Mesothelial cell of epicardium (in vitro differentiated cells): Measurements from ENCODE around the gene CELF1. TPM values are rescaled to one million over a fixed set of nuclear protein-coding genes. Genes with fewer than 3 reads are reported as not detected.

Experiments
- DNase-seq, 2 experiments: peaks; one replicate each; pipeline ENCODE4 v3.0.0; 2021; ENCODE audit warnings: low spot score in 2 of 2; ENCODE audit not compliant: unreplicated experiment in 2 of 2
- H3K27ac Mint-ChIP-seq: 2 replicates; pipeline ENCODE4 v1.8.0; 2021; ENCODE audit warnings: mixed read lengths
- H3K27me3 Mint-ChIP-seq: 2 replicates; pipeline ENCODE4 v1.8.0; 2021; ENCODE audit warnings: low read depth, mixed read lengths
- H3K36me3 Mint-ChIP-seq: 2 replicates; pipeline ENCODE4 v1.8.0; 2021; ENCODE audit warnings: mixed read lengths
- H3K4me1 Mint-ChIP-seq: 2 replicates; pipeline ENCODE4 v1.8.0; 2021; ENCODE audit warnings: mixed read lengths
- H3K4me3 Mint-ChIP-seq: 2 replicates; pipeline ENCODE4 v1.8.0; 2021; ENCODE audit warnings: mild to moderate bottlenecking, moderate library complexity, mixed read lengths
- H3K9me3 Mint-ChIP-seq: 2 replicates; pipeline ENCODE4 v1.8.0; 2021; ENCODE audit warnings: mixed read lengths
- total RNA-seq: library from RNA; stranded (reverse); gene quantifications from 3 replicates; pipeline ENCODE4 v1.2.1, GENCODE V29; 2021
- TF ChIP-seq, protein P1 (sequence below): fragments of 200-600 bp; sonication (generic); IDR thresholded peaks from one replicate; pipeline ENCODE4 v1.5.0; 2021; ENCODE audit warnings: antibody characterized with exemption; ENCODE audit not compliant: unreplicated experiment

The CELF1 gene
- total RNA-seq, 1 donor from 2014 or later: 123 TPM

DNA sequence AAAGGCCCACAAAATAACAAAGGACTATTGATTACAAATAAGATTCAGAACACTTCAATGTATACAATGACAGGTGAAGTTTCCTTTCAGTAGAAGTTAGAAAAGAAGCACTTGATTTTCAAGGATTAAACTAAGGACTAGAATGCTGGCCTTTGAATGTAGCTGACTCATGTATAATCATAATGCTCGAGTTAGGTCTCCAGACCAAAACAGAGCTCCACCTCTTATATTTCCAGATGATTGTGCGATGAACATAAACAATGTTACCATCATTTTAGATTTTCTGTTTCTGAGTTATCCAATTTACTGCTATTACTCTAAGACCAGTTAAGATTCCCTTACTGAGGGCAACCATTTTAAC, 63.6 kb downstream of the CELF1 start:
- H3K4me1 Mint-ChIP-seq: no peaks in the 10 kb centered on the region
- no peaks in the 10 kb centered on the region for H3K27me3 Mint-ChIP-seq
- no peak overlapping the region for H3K27ac Mint-ChIP-seq
- H3K9me3 Mint-ChIP-seq: no peaks in the 10 kb centered on the region
- DNase-seq: no peak
- TF ChIP-seq, protein P1, sequence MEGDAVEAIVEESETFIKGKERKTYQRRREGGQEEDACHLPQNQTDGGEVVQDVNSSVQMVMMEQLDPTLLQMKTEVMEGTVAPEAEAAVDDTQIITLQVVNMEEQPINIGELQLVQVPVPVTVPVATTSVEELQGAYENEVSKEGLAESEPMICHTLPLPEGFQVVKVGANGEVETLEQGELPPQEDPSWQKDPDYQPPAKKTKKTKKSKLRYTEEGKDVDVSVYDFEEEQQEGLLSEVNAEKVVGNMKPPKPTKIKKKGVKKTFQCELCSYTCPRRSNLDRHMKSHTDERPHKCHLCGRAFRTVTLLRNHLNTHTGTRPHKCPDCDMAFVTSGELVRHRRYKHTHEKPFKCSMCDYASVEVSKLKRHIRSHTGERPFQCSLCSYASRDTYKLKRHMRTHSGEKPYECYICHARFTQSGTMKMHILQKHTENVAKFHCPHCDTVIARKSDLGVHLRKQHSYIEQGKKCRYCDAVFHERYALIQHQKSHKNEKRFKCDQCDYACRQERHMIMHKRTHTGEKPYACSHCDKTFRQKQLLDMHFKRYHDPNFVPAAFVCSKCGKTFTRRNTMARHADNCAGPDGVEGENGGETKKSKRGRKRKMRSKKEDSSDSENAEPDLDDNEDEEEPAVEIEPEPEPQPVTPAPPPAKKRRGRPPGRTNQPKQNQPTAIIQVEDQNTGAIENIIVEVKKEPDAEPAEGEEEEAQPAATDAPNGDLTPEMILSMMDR: no peak
- H3K36me3 Mint-ChIP-seq: peaks cover 31% of the 10 kb centered on the region
- no peak overlapping the region for H3K4me3 Mint-ChIP-seq

DNA sequence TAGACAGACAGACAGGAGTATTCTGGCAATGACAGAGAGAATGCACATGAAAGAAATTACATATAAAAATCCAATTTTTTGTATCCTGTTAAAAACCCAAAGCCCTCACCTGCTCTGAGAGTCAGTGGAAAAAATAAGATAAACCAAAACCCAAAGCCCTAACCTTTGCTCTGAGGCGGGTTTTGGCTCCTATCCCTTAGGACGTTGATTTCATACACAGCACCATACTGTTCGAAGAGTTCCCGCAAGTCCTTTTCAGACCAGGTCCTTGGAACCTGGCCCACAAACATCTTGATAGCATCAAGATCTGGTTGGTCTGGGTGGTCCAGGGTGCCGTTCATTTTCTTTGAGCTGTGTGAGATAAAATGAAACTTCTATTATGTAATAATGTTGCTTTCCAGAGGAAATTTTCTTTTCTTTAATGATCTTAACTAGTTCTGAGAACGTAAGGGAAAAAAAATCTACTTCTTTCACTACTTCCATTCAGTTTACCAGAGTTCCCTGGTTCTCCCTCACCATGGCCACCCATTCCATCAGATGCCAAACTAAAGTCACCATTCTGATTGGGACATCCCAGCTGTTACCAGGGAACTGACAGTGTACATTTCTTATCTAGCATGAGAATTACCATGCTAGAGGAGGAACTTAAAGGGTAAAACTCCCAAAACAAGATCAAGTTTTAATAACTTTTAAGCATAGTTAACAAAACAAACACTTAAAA, 64.1 kb downstream of the CELF1 start:
- H3K27me3 Mint-ChIP-seq: no peaks in the 10 kb centered on the region

DNA sequence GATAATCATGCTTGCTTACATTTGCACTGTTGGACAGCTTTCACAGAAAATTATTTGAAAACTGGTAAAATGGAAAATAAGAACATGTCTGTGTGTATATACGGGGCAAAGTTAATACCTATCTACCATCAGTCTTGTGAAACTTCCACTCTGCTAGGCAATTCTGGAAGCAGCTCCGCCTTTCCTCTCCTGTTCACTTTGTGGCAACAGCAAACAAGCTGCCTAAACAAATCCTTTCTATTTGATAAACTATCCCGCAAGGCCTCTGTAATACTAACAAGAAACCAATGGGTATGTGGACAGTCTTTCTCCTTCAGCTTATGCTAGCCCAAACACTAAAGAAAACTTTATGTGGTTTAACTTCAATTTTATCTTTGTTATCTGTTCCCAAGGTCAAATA, 64.8 kb downstream of the CELF1 start:
- H3K27ac Mint-ChIP-seq: no peak overlapping the region
- TF ChIP-seq, protein P1: no peak
- no peak overlapping the region for H3K4me3 Mint-ChIP-seq
- H3K36me3 Mint-ChIP-seq: peaks cover 36% of the 10 kb centered on the region
- H3K9me3 Mint-ChIP-seq: no peaks in the 10 kb centered on the region
- H3K4me1 Mint-ChIP-seq: no peaks in the 10 kb centered on the region
- H3K27me3 Mint-ChIP-seq: no peaks in the 10 kb centered on the region
- no peak for DNase-seq

More for the DNA sequence above, 64.1 kb downstream of the CELF1 start:
- DNase-seq: no peak
- H3K4me1 Mint-ChIP-seq: no peaks in the 10 kb centered on the region
- H3K4me3 Mint-ChIP-seq: no peak overlapping the region
- TF ChIP-seq, protein P1: no peak
- H3K9me3 Mint-ChIP-seq: no peaks in the 10 kb centered on the region
- H3K27ac Mint-ChIP-seq: no peak overlapping the region
- peaks cover 33% of the 10 kb centered on the region for H3K36me3 Mint-ChIP-seq

DNA sequence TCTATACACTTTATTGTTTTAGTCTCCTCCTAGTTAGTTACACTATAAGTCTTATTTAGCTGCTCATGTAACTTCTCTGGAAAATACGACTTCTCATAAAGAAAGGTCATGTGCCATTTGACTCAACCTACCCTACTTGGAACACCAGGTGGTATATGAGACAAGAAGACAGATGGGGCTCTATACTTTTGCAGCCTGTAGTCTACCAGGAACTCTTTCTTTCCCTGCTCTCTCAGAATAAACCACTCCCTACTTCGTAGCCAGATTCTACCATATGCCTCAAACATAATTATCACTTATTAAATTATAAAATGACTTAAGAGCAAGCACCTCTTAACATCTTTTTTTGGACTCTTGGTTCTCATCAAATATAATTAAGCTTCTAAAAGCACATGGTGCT, 65.5 kb downstream of the CELF1 start:
- TF ChIP-seq, protein P1: no peak
- H3K4me3 Mint-ChIP-seq: no peak overlapping the region
- H3K4me1 Mint-ChIP-seq: no peaks in the 10 kb centered on the region
- DNase-seq: no peak
- no peaks in the 10 kb centered on the region for H3K9me3 Mint-ChIP-seq
- H3K36me3 Mint-ChIP-seq: peaks cover 35% of the 10 kb centered on the region
- no peak overlapping the region for H3K27ac Mint-ChIP-seq
- H3K27me3 Mint-ChIP-seq: no peaks in the 10 kb centered on the region

DNA sequence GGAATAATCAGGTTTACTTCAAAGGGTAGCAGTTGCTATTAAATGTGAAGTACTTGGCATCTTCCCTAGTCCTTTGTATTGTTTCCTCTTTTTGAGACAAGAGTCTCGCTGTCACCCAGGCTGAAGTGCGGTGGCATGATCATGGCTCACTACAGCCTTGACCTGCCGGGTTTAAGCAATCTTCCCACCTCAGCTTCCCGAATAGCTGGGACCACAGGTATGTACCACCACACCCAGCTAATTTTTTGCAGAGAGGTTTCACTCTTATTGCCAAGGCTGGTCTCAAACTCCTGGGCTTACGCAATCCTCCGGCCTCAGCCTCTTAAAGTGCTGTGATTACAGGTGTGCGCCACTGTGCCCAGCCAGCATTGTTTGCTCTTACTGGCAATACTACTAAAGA, 67.8 kb downstream of the CELF1 start:
- no peak for DNase-seq
- no peaks in the 10 kb centered on the region for H3K4me1 Mint-ChIP-seq
- H3K27me3 Mint-ChIP-seq: no peaks in the 10 kb centered on the region
- peaks cover 42% of the 10 kb centered on the region for H3K36me3 Mint-ChIP-seq
- no peak overlapping the region for H3K4me3 Mint-ChIP-seq
- TF ChIP-seq, protein P1: no peak
- H3K27ac Mint-ChIP-seq: no peak overlapping the region
- no peaks in the 10 kb centered on the region for H3K9me3 Mint-ChIP-seq
